ENCODE results near the gene DDX60.
A peak's percentile ranks its signal among the peaks of the same experiment; 100 is the strongest.

DDX60 gene, protein sequence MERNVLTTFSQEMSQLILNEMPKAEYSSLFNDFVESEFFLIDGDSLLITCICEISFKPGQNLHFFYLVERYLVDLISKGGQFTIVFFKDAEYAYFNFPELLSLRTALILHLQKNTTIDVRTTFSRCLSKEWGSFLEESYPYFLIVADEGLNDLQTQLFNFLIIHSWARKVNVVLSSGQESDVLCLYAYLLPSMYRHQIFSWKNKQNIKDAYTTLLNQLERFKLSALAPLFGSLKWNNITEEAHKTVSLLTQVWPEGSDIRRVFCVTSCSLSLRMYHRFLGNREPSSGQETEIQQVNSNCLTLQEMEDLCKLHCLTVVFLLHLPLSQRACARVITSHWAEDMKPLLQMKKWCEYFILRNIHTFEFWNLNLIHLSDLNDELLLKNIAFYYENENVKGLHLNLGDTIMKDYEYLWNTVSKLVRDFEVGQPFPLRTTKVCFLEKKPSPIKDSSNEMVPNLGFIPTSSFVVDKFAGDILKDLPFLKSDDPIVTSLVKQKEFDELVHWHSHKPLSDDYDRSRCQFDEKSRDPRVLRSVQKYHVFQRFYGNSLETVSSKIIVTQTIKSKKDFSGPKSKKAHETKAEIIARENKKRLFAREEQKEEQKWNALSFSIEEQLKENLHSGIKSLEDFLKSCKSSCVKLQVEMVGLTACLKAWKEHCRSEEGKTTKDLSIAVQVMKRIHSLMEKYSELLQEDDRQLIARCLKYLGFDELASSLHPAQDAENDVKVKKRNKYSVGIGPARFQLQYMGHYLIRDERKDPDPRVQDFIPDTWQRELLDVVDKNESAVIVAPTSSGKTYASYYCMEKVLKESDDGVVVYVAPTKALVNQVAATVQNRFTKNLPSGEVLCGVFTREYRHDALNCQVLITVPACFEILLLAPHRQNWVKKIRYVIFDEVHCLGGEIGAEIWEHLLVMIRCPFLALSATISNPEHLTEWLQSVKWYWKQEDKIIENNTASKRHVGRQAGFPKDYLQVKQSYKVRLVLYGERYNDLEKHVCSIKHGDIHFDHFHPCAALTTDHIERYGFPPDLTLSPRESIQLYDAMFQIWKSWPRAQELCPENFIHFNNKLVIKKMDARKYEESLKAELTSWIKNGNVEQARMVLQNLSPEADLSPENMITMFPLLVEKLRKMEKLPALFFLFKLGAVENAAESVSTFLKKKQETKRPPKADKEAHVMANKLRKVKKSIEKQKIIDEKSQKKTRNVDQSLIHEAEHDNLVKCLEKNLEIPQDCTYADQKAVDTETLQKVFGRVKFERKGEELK (N-terminal part only)

DNA sequence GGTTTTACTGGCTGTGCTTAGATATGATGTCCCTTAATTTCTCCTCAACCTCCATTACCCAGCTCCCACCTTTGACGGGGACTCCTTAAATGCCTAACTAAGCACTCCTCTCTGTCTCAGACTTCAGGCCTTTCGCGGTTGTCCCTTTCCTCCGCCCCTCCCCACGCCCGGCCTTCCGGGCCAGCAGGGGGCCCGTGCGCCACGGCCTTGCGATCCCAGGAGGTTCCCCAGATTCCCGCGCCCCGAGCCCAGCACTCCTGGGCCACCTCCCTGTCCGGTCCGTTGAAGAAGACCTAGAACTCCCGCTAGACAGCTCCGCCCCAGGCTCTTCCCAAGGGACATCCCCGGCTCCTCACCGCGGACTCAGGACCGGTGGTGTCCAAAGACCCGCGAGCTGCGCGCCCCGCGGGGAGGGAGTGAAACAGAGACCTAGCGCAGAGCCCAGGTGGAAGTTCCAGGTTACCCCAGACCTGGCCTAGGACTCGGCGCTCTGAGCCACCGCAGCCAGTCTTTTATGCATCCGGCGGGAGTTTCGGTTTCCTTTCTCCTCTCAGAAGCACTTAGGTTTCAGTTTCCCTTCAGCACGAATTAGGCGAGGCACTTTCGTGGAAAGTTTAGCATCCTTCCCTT lies at the start of gene DDX60:
Gene DDX60, minus strand, starts transcription at position 487 of the 630 bp plus-strand sequence. CDS start 7,493 bp downstream, outside the sequence.
- Histone ChIP-seq H3K36me3 (ENCODE audit: control insufficient read depth, insufficient read depth, low read length) (no peaks in the 10 kb centered on the region), H3K4me3 (ENCODE audit: low read length) (peak within 1 kb of the TSS; percentile 88), H3K27ac (ENCODE audit: low read depth, low read length) (peak within 1 kb of the TSS; percentile 83), H3K27me3 (ENCODE audit: control insufficient read depth, insufficient read depth, low read length) (no peaks in the 10 kb centered on the region), H3K4me1 (ENCODE audit: control insufficient read depth, insufficient read depth, low read length) (no peaks in the 10 kb centered on the region), H3K9ac (ENCODE audit: low read length) (peak within 1 kb of the TSS; percentile 69)

DNA sequence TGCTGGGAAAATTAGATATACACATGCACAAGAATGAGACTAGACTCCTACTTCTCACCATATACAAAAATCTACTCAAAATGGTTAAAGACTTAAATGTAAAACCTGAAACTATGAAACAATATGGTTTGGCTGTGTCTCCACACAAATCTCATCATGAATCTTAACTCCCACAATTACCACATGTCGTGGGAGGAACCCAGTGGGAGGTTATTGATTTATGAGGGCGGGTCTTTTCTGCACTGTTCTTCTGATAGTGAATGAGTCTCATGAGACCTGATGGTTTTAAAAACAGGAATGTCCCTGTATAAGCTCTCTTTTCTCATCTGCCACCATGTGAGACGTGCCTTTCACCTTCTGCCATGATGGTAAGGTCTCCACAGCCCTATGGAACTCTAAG lies 48.5 kb upstream of the DDX60 start:
- H3K27me3 ChIP-seq (ENCODE audit: control insufficient read depth, insufficient read depth, low read length), result no peaks in the 10 kb centered on the region
- H3K27ac ChIP-seq (ENCODE audit: low read depth, low read length), result no peak overlapping the region
- H3K36me3 ChIP-seq (ENCODE audit: control insufficient read depth, insufficient read depth, low read length), result no peaks in the 10 kb centered on the region
- no peak overlapping the region for H3K4me3 ChIP-seq (ENCODE audit: low read length)
- H3K9ac ChIP-seq (ENCODE audit: low read length), result no peak overlapping the region
- no peaks in the 10 kb centered on the region for H3K4me1 ChIP-seq (ENCODE audit: control insufficient read depth, insufficient read depth, low read length)

DNA sequence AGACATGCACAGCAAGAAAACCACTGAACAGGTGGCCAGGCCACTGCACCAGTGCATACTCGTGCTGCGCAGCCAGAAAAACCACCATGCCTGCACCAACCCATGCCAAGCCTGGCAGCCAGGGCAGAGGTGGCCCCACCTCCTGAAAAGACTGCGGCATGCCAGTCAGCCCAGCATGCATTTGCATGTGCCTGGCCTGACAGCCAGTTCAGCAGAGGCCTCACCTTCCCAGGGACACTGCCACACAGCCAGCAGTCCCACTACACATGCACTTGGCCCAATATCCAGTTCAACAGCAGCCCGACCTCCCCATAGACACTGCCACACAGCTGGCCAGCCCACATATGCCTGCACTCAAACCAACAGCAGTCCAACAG lies 43.5 kb upstream of the DDX60 start:
- Histone ChIP-seq H3K4me3 (ENCODE audit: low read length) (no peak overlapping the region), H3K27me3 (ENCODE audit: control insufficient read depth, insufficient read depth, low read length) (no peaks in the 10 kb centered on the region), H3K36me3 (ENCODE audit: control insufficient read depth, insufficient read depth, low read length) (peaks cover 4% of the 10 kb centered on the region), H3K4me1 (ENCODE audit: control insufficient read depth, insufficient read depth, low read length) (no peaks in the 10 kb centered on the region), H3K9ac (ENCODE audit: low read length) (no peak overlapping the region), H3K27ac (ENCODE audit: low read depth, low read length) (no peak overlapping the region)

DNA sequence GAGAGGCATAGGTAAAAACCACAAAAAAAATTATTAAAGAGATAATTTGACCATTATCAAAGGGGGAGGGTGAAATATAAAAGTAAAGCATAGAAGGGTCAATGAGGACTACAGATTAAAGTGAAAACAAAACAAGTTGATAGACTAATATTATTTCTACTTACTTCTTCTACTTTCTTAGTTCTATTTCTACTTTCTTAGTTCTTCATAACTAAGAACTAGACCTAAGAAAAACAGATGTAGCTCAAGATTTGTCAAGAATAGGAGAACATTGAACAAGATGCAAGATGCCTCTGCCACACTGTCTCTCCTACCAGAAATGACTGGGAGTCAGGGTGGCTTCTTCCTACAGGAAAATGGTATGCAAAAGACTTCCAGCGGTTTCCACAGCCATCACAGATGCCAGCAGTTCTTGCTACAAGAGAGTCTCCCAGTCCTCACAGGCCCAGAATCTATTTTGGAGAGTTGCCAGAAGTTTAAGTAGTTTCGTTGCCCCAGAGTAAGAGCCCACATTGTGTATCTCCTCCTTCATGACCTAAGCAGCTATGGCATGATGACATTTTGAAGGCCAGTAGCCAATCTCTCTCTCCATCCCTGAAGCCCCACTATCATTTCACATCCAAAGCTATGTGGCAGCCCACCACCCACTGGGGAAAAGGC lies 42.9 kb upstream of the DDX60 start:
- no peaks in the 10 kb centered on the region for H3K4me1 ChIP-seq (ENCODE audit: control insufficient read depth, insufficient read depth, low read length)
- H3K27ac ChIP-seq (ENCODE audit: low read depth, low read length), result no peak overlapping the region
- no peak overlapping the region for H3K4me3 ChIP-seq (ENCODE audit: low read length)
- H3K36me3 ChIP-seq (ENCODE audit: control insufficient read depth, insufficient read depth, low read length), result peaks cover 4% of the 10 kb centered on the region
- H3K9ac ChIP-seq (ENCODE audit: low read length), result no peak overlapping the region
- H3K27me3 ChIP-seq (ENCODE audit: control insufficient read depth, insufficient read depth, low read length), result no peaks in the 10 kb centered on the region

DNA sequence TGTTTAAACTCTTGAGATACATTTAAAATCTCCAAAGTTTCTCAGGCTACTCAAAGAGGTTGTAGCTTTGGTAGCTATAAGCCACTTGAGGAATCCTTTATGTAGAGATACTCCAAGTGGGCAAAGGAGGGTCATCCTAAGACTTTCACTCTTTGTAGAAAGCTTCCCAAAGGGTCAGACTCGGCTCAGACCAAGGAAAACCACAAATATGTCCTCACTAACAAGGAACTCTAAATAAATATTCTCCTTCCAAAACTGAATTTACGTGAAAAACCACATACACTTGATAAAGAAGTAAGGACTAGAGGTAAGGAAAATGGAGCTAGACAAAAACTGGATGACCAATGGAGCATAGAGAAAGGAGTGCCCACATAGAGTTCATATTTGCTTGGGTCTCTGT lies 41.7 kb upstream of the DDX60 start:
- Histone ChIP-seq H3K9ac (ENCODE audit: low read length) (no peak overlapping the region), H3K4me3 (ENCODE audit: low read length) (no peak overlapping the region), H3K36me3 (ENCODE audit: control insufficient read depth, insufficient read depth, low read length) (peaks cover 4% of the 10 kb centered on the region), H3K27me3 (ENCODE audit: control insufficient read depth, insufficient read depth, low read length) (no peaks in the 10 kb centered on the region), H3K4me1 (ENCODE audit: control insufficient read depth, insufficient read depth, low read length) (no peaks in the 10 kb centered on the region), H3K27ac (ENCODE audit: low read depth, low read length) (no peak overlapping the region)

DNA sequence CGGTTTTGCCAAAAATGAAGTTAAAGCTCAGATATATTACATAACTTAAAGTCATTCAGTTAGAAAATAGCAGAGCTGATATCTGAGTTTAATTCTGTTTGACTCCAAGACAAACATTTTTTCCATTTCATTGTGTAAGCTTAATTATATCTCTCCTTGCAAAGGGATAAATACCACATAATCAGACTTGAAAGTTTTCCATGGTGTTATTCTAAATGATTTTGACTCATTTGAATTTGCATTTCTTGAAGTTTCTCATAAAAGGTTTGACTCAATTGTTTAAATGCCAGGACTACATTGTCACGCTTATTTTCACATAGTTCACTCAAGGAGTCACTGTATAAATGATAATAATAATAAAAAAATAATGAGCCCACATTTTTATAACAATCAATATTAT lies 39.4 kb upstream of the DDX60 start:
- no peak overlapping the region for H3K9ac ChIP-seq (ENCODE audit: low read length)
- H3K27ac ChIP-seq (ENCODE audit: low read depth, low read length), result no peak overlapping the region
- H3K27me3 ChIP-seq (ENCODE audit: control insufficient read depth, insufficient read depth, low read length), result no peaks in the 10 kb centered on the region
- H3K4me3 ChIP-seq (ENCODE audit: low read length), result no peak overlapping the region
- no peaks in the 10 kb centered on the region for H3K4me1 ChIP-seq (ENCODE audit: control insufficient read depth, insufficient read depth, low read length)
- peaks cover 4% of the 10 kb centered on the region for H3K36me3 ChIP-seq (ENCODE audit: control insufficient read depth, insufficient read depth, low read length)

DNA sequence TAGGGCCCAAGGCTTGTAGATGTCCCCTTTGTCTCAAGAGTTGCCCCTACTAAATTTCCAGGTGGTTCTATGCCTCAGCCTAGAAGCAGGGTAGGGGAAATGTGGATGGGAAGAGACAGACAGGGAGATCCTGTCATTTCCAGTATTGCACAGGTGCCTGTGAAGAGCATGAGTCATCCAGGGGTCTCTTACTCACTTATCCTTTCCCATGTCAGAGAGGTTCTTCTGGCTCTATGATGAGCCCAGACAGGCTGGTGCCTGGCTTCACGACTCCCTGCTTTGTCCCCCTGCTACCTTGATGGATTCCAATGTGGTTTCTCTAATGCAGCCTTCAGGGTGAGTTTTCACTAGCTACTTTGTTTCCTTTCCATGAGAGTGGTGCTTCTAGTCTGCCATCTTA lies 35.2 kb upstream of the DDX60 start:
- Histone ChIP-seq H3K27ac (ENCODE audit: low read depth, low read length) (no peak overlapping the region), H3K9ac (ENCODE audit: low read length) (no peak overlapping the region), H3K27me3 (ENCODE audit: control insufficient read depth, insufficient read depth, low read length) (no peaks in the 10 kb centered on the region), H3K4me3 (ENCODE audit: low read length) (no peak overlapping the region), H3K4me1 (ENCODE audit: control insufficient read depth, insufficient read depth, low read length) (no peaks in the 10 kb centered on the region), H3K36me3 (ENCODE audit: control insufficient read depth, insufficient read depth, low read length) (peaks cover 4% of the 10 kb centered on the region)

DNA sequence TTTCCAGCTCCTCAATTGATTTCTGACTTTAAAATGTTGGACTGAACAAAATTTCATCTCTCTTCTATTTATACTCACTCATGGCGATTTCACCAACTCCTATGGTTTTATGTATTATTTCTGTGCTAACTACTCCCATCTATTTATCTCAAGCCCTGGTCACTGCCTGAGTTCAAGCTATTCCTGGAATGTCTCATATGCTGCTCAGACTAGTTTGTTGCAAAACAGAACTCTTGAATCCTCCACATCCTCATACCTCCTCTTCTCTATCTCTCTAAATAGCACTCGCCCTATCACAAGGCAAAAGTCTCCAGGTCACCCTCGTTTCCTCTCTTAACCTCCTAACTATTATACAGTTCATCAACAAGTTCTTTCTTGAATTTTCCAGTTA lies 19.0 kb upstream of the DDX60 start:
- Histone ChIP-seq H3K27ac (ENCODE audit: low read depth, low read length) (no peak overlapping the region), H3K4me1 (ENCODE audit: control insufficient read depth, insufficient read depth, low read length) (no peaks in the 10 kb centered on the region), H3K9ac (ENCODE audit: low read length) (no peak overlapping the region), H3K36me3 (ENCODE audit: control insufficient read depth, insufficient read depth, low read length) (no peaks in the 10 kb centered on the region), H3K27me3 (ENCODE audit: control insufficient read depth, insufficient read depth, low read length) (no peaks in the 10 kb centered on the region), H3K4me3 (ENCODE audit: low read length) (no peak overlapping the region)

DNA sequence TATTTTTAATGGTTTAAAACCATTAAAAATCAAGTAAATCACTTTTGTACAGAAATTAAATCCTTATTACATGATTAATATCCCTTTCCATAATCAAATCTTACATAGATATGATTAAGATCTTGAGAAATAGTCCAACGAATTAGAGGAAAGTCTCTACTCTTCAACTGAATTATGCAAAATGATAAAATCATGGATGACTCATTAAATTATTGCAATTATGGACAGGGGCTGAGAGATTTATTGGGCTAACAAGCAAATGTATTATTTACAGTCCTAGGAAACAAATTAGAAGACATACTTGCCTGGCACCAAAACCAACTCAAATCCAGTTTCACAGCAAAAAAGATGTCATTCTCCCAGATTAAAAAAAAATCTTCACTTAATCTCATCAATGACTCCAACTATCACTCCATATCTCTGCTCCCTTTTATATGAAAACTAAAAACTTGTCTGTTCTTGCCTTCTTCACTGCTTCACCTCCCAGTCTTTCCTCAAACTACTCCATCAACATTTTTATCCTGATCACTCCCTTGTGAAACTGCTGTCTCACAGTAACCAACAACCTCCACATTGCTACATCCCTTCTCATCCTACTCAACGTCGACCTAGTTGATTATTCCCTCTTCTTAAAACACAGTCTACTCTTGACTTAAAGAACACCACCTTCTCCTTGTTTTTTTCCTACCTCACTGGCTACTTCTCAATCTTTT lies 18.4 kb upstream of the DDX60 start:
- no peak overlapping the region for H3K9ac ChIP-seq (ENCODE audit: low read length)
- H3K36me3 ChIP-seq (ENCODE audit: control insufficient read depth, insufficient read depth, low read length), result no peaks in the 10 kb centered on the region
- H3K4me1 ChIP-seq (ENCODE audit: control insufficient read depth, insufficient read depth, low read length), result no peaks in the 10 kb centered on the region
- no peak overlapping the region for H3K27ac ChIP-seq (ENCODE audit: low read depth, low read length)
- H3K27me3 ChIP-seq (ENCODE audit: control insufficient read depth, insufficient read depth, low read length), result no peaks in the 10 kb centered on the region
- H3K4me3 ChIP-seq (ENCODE audit: low read length), result no peak overlapping the region

DNA sequence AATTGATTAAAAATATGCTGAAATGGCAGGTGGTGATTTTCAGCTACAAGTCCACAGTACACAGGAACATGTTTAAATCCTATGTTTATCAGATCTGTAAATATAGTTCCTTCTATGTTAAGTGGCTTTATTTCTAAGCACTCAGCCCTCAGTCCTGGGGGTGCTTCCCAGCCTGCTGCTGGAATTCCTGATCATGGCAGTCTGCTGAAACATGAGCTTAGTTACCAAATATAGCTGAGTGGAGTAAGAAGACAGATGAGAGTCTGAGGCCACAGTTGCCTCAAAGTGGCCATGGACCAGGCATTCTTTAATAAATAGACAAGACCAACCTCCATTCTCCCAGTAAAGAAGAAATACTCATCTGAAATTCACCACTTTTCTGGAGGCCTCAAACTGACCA lies 17.1 kb upstream of the DDX60 start:
- H3K9ac ChIP-seq (ENCODE audit: low read length), result no peak overlapping the region
- H3K36me3 ChIP-seq (ENCODE audit: control insufficient read depth, insufficient read depth, low read length), result no peaks in the 10 kb centered on the region
- H3K27ac ChIP-seq (ENCODE audit: low read depth, low read length), result no peak overlapping the region
- H3K27me3 ChIP-seq (ENCODE audit: control insufficient read depth, insufficient read depth, low read length), result no peaks in the 10 kb centered on the region
- no peak overlapping the region for H3K4me3 ChIP-seq (ENCODE audit: low read length)
- H3K4me1 ChIP-seq (ENCODE audit: control insufficient read depth, insufficient read depth, low read length), result no peaks in the 10 kb centered on the region

DNA sequence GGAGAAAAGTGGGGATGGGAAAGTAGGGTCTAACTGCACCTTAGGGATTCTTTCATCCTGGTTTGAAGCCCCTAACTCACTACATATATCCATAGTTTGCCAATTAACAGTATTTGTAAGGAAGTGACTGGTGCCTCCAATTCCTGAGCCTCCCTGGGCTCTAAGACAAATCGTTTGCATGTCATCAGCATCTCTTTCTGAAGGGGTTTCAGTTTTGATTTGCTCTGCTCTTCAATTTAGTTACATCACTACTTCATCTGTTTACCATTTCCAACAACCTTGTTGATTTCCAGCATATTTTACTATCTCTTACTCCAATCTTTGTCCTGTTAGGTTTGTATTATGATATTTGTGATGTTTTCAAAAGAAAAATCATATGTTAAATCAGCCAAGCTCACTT lies 15.5 kb upstream of the DDX60 start:
- Histone ChIP-seq H3K36me3 (ENCODE audit: control insufficient read depth, insufficient read depth, low read length) (no peaks in the 10 kb centered on the region), H3K27ac (ENCODE audit: low read depth, low read length) (no peak overlapping the region), H3K9ac (ENCODE audit: low read length) (no peak overlapping the region), H3K27me3 (ENCODE audit: control insufficient read depth, insufficient read depth, low read length) (no peaks in the 10 kb centered on the region), H3K4me3 (ENCODE audit: low read length) (no peak overlapping the region), H3K4me1 (ENCODE audit: control insufficient read depth, insufficient read depth, low read length) (no peaks in the 10 kb centered on the region)

Measured in rectal smooth muscle tissue (tissue), 1 donor.